HUES6 (cell line): Measurements from ENCODE around the gene EEF1A2.

Experiments used
- H3K27ac ChIP-seq: 2 replicates; pipeline ENCODE4 v1.7.0; 2013; ENCODE audit warnings: low read depth, mild to moderate bottlenecking, low read length, inconsistent platforms
- H3K27me3 ChIP-seq: 2 replicates; pipeline ENCODE4 v1.6.1; 2013; ENCODE audit warnings: low read length; ENCODE audit not compliant: control insufficient read depth, insufficient read depth
- H3K36me3 ChIP-seq: 2 replicates; pipeline ENCODE4 v1.6.1; 2013; ENCODE audit warnings: low read length; ENCODE audit not compliant: control insufficient read depth, insufficient read depth
- H3K4me1 ChIP-seq: 2 replicates; pipeline ENCODE4 v1.6.1; 2013; ENCODE audit warnings: low read length; ENCODE audit not compliant: control insufficient read depth, insufficient read depth
- H3K4me3 ChIP-seq: 2 replicates; pipeline ENCODE4 v1.5.1; 2013; ENCODE audit warnings: low read depth, low read length
- H3K9ac ChIP-seq: one replicate; pipeline ENCODE4 v1.6.1; 2013; ENCODE audit warnings: mild to moderate bottlenecking, low read length
- H3K9me3 ChIP-seq: 2 replicates; pipeline ENCODE4 v1.6.1; 2013; ENCODE audit warnings: low read depth, low read length; ENCODE audit not compliant: control insufficient read depth, insufficient read depth

EEF1A2 gene

GRCh38 chr20:63542696-63543095 is 43.8 kb upstream of the EEF1A2 start:
- Histone ChIP-seq H3K4me3 (no peak overlapping the region), H3K9ac (no peak overlapping the region), H3K4me1 (peaks cover 6% of the 10 kb centered on the region), H3K36me3 (no peaks in the 10 kb centered on the region), H3K27me3 (no peaks in the 10 kb centered on the region), H3K27ac (no peak overlapping the region), H3K9me3 (no peaks in the 10 kb centered on the region)

- Histone ChIP-seq H3K27me3 (no peaks in the 10 kb centered on the region), H3K9ac (no peak overlapping the region), H3K4me3 (no peak overlapping the region), H3K4me1 (peaks cover 7% of the 10 kb centered on the region; the same call in 1 of the 2 replicates), H3K27ac (no peak overlapping the region), H3K9me3 (no peaks in the 10 kb centered on the region), H3K36me3 (no peaks in the 10 kb centered on the region)
These were observed 43.2 kb upstream of the EEF1A2 start for GRCh38 chr20:63542031-63542559.

GRCh38 chr20:63541371-63541770 is 42.5 kb upstream of the EEF1A2 start:
- H3K4me1 ChIP-seq, result peaks cover 8% of the 10 kb centered on the region; the same call in 1 of the 2 replicates
- no peak overlapping the region for H3K27ac ChIP-seq
- no peaks in the 10 kb centered on the region for H3K9me3 ChIP-seq
- H3K36me3 ChIP-seq, result no peaks in the 10 kb centered on the region
- no peak overlapping the region for H3K4me3 ChIP-seq
- no peaks in the 10 kb centered on the region for H3K27me3 ChIP-seq
- no peak overlapping the region for H3K9ac ChIP-seq

GRCh38 chr20:63540417-63541186 is 41.7 kb upstream of the EEF1A2 start:
- Histone ChIP-seq H3K4me1 (peaks cover 11% of the 10 kb centered on the region; the same call in 1 of the 2 replicates), H3K27me3 (no peaks in the 10 kb centered on the region), H3K9ac (no peak overlapping the region), H3K36me3 (no peaks in the 10 kb centered on the region), H3K4me3 (no peak overlapping the region), H3K9me3 (no peaks in the 10 kb centered on the region), H3K27ac (no peak overlapping the region)

GRCh38 chr20:63539441-63540370 is 40.8 kb upstream of the EEF1A2 start:
- H3K4me3 ChIP-seq, result no peak overlapping the region
- H3K27me3 ChIP-seq, result no peaks in the 10 kb centered on the region

GRCh38 chr20:63539092-63539430 is 40.2 kb upstream of the EEF1A2 start:
- peaks cover 7% of the 10 kb centered on the region; the same call in 1 of the 2 replicates for H3K4me1 ChIP-seq
- H3K4me3 ChIP-seq, result no peak overlapping the region
- no peaks in the 10 kb centered on the region for H3K27me3 ChIP-seq
- H3K27ac ChIP-seq, result no peak overlapping the region
- no peaks in the 10 kb centered on the region for H3K36me3 ChIP-seq
- H3K9me3 ChIP-seq, result no peaks in the 10 kb centered on the region
- no peak overlapping the region for H3K9ac ChIP-seq

More at GRCh38 chr20:63539441-63540370, 40.8 kb upstream of the EEF1A2 start:
- peaks cover 7% of the 10 kb centered on the region; the same call in 1 of the 2 replicates for H3K4me1 ChIP-seq
- H3K36me3 ChIP-seq, result no peaks in the 10 kb centered on the region
- H3K9me3 ChIP-seq, result no peaks in the 10 kb centered on the region
- no peak overlapping the region for H3K9ac ChIP-seq
- H3K27ac ChIP-seq, result no peak overlapping the region

- H3K36me3 ChIP-seq, result no peaks in the 10 kb centered on the region
- H3K9ac ChIP-seq, result no peak overlapping the region
- peaks cover 7% of the 10 kb centered on the region; the same call in 1 of the 2 replicates for H3K4me1 ChIP-seq
- H3K4me3 ChIP-seq, result peak overlapping the region; percentile 55; the same call in 1 of the 2 replicates
- H3K27ac ChIP-seq, result no peak overlapping the region
- H3K9me3 ChIP-seq, result no peaks in the 10 kb centered on the region
- H3K27me3 ChIP-seq, result no peaks in the 10 kb centered on the region
These were observed 39.6 kb upstream of the EEF1A2 start for GRCh38 chr20:63538204-63539091.

GRCh38 chr20:63537525-63538203 is 38.8 kb upstream of the EEF1A2 start:
- no peak overlapping the region for H3K27ac ChIP-seq
- no peaks in the 10 kb centered on the region for H3K36me3 ChIP-seq
- no peak overlapping the region for H3K9ac ChIP-seq
- peaks cover 7% of the 10 kb centered on the region; the same call in 1 of the 2 replicates for H3K4me1 ChIP-seq
- peak overlapping the region; percentile 55 for H3K4me3 ChIP-seq
- no peaks in the 10 kb centered on the region for H3K27me3 ChIP-seq
- H3K9me3 ChIP-seq, result no peaks in the 10 kb centered on the region

GRCh38 chr20:63536997-63537524 is 38.2 kb upstream of the EEF1A2 start, which contains the start of gene PTK6:
TSS of gene PTK6 (minus strand) at chr20:63537376. CDS start at chr20:63537314, 62 bp downstream.
- no peaks in the 10 kb centered on the region for H3K9me3 ChIP-seq
- H3K27ac ChIP-seq, result no peak within 1 kb of the TSS
- peak within 1 kb of the TSS; percentile 55 for H3K4me3 ChIP-seq
- peaks cover 7% of the 10 kb centered on the region; the same call in 1 of the 2 replicates for H3K4me1 ChIP-seq
- H3K27me3 ChIP-seq, result no peaks in the 10 kb centered on the region
- H3K36me3 ChIP-seq, result no peaks in the 10 kb centered on the region
- H3K9ac ChIP-seq, result no peak within 1 kb of the TSS
